Endodermal cell (in vitro differentiated cells): ENCODE measurements around the gene DEGS2. TPM values are rescaled to one million over a fixed set of nuclear protein-coding genes. Genes with fewer than 3 reads are reported as not detected.
A peak's percentile ranks its signal among the peaks of the same experiment; 100 is the strongest.

ENCODE experiments used
- DNase-seq: peaks from one replicate; pipeline ENCODE4 v3.0.0-alpha.2; 2017
- H3K27ac ChIP-seq: 2 replicates; pipeline ENCODE4 v1.5.1; 2013; ENCODE audit warnings: mild to moderate bottlenecking, low read depth, low read length, moderate library complexity
- H3K27me3 ChIP-seq: 2 replicates; pipeline ENCODE4 v1.6.1; 2013; ENCODE audit warnings: mild to moderate bottlenecking, low read length, moderate library complexity; ENCODE audit not compliant: insufficient read depth, control insufficient read depth, poor library complexity, severe bottlenecking
- H3K36me3 ChIP-seq: 2 replicates; pipeline ENCODE4 v1.7.0; 2013; ENCODE audit warnings: mild to moderate bottlenecking, low read length, moderate library complexity; ENCODE audit not compliant: control insufficient read depth, insufficient read depth
- H3K4me1 ChIP-seq: one replicate; pipeline ENCODE4 v1.7.0; 2013; ENCODE audit warnings: low read length; ENCODE audit not compliant: control insufficient read depth, insufficient read depth
- H3K4me3 ChIP-seq: 2 replicates; pipeline ENCODE4 v1.5.1; 2013; ENCODE audit warnings: mild to moderate bottlenecking, low read length, moderate library complexity
- H3K9ac ChIP-seq: 2 replicates; pipeline ENCODE4 v1.6.1; 2013; ENCODE audit warnings: mild to moderate bottlenecking, low read length, moderate library complexity; ENCODE audit not compliant: poor library complexity, severe bottlenecking; ENCODE audit errors: extremely low read depth
- H3K9me3 ChIP-seq: 2 replicates; pipeline ENCODE4 v1.6.1; 2013; ENCODE audit warnings: mild to moderate bottlenecking, low read length, moderate library complexity; ENCODE audit not compliant: control insufficient read depth
- H3K27ac Mint-ChIP-seq: 2 replicates; pipeline ENCODE4 v1.8.0; 2020; ENCODE audit warnings: mixed read lengths
- H3K27me3 Mint-ChIP-seq: 2 replicates; pipeline ENCODE4 v1.8.0; 2021; ENCODE audit warnings: mild to moderate bottlenecking, mixed read lengths; ENCODE audit not compliant: insufficient read depth
- H3K36me3 Mint-ChIP-seq: 2 replicates; pipeline ENCODE4 v1.8.0; 2020; ENCODE audit warnings: low read depth, mixed read lengths
- H3K4me1 Mint-ChIP-seq: 2 replicates; pipeline ENCODE4 v1.8.0; 2020; ENCODE audit warnings: mixed read lengths
- H3K4me3 Mint-ChIP-seq: 2 replicates; pipeline ENCODE4 v1.8.0; 2020; ENCODE audit warnings: mild to moderate bottlenecking, moderate library complexity, mixed read lengths
- H3K9me3 Mint-ChIP-seq: 2 replicates; pipeline ENCODE4 v1.8.0; 2020; ENCODE audit warnings: mild to moderate bottlenecking, mixed read lengths
- CTCF ChIP-seq: fragments of 200-600 bp; sonication (generic); conservative IDR thresholded peaks from 2 replicates; pipeline ENCODE4 v1.5.0; 2021; ENCODE audit warnings: antibody characterized with exemption, mild to moderate bottlenecking
- WGBS, 2 experiments: methylation state at CpG; one replicate each; pipeline versions ENCODE4 v1.1.5 to v1.1.7; 2013; ENCODE audit warnings: missing lambda C conversion rate in 2 of 2, mixed read lengths in 1 of 2; ENCODE audit not compliant: insufficient coverage in 1 of 2, insufficient read length in 1 of 2; 5-methylcytosine and 5-hydroxymethylcytosine counted together
- total RNA-seq, 2 donors: library from RNA; stranded (reverse); fragmentation: NEBNext Ultra II Directional in 1 of 2; extraction: Animal tissue kit (Norgen Biotek cat#: 25700) in 1 of 2; gene quantifications; 2 replicates in 1 of 2; 3 replicates in 1 of 2; pipeline ENCODE4 v1.2.1, GENCODE V29; 2021

The DEGS2 gene
- total RNA-seq, 2 donors from 2014 or later = 0.18 to 0.24 TPM

GRCh38 chr14:100135784-100136183, 23.7 kb downstream of the DEGS2 start:
- 86% methylated on average over 5 of the region's 5 CpGs; no CpG with 5 or more reads in 1 of the 2 experiments for WGBS, 2 experiments
- H3K4me1 Mint-ChIP-seq = peaks cover 13% of the 10 kb centered on the region
- peak; percentile 61 for DNase-seq
- no peaks in the 10 kb centered on the region for H3K27me3 Mint-ChIP-seq
- Histone ChIP-seq H3K9ac (no peak overlapping the region), H3K4me1 (peaks cover 7% of the 10 kb centered on the region), H3K36me3 (peaks cover 14% of the 10 kb centered on the region), H3K27ac (no peak overlapping the region), H3K27me3 (no peaks in the 10 kb centered on the region), H3K4me3 (no peak overlapping the region), H3K9me3 (no peaks in the 10 kb centered on the region)
- H3K4me3 Mint-ChIP-seq = no peak overlapping the region
- peak overlapping the region; percentile 44 for H3K27ac Mint-ChIP-seq
- no peaks in the 10 kb centered on the region for H3K9me3 Mint-ChIP-seq
- H3K36me3 Mint-ChIP-seq = peaks cover 9% of the 10 kb centered on the region
- peak; percentile 39 for TF ChIP-seq CTCF

DNA sequence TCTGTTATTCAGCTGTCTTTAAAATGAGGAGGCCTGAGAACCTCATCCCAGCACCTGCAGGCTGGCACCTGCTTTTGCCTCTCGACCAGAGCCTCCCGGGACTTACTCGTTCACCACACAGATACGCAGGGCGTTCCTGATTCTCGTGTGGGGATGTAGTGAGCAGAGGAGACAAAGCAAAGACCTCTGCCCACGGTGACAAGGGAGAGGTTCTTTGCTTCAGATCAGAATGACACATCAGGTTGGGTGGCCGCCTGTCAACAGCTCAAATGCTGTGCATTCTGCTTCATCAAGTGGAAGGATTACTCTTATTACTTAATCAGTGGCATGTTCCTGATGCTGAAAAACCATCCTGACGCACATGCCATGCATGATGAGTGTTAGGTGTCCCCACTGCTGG, 24.4 kb downstream of the DEGS2 start:
- Mint-ChIP-seq H3K27ac (no peak overlapping the region), H3K4me3 (no peak overlapping the region), H3K9me3 (no peaks in the 10 kb centered on the region), H3K4me1 (peaks cover 9% of the 10 kb centered on the region), H3K27me3 (no peaks in the 10 kb centered on the region), H3K36me3 (peaks cover 9% of the 10 kb centered on the region)
- TF ChIP-seq CTCF = no peak
- H3K9ac ChIP-seq = no peak overlapping the region
- H3K9me3 ChIP-seq = no peaks in the 10 kb centered on the region
- WGBS, 2 experiments = 95% methylated on average over 9 of the region's 9 CpGs
- peaks cover 9% of the 10 kb centered on the region for H3K4me1 ChIP-seq
- no peak overlapping the region for H3K27ac ChIP-seq
- peaks cover 14% of the 10 kb centered on the region for H3K36me3 ChIP-seq
- no peak for DNase-seq
- H3K4me3 ChIP-seq = no peak overlapping the region
- H3K27me3 ChIP-seq = no peaks in the 10 kb centered on the region

- H3K36me3 Mint-ChIP-seq = peaks cover 11% of the 10 kb centered on the region
- DNase-seq = no peak
- no peak overlapping the region for H3K4me3 ChIP-seq
- 91 to 92% methylated on average over 7 to 8 of the region's 8 CpGs for WGBS, 2 experiments
- H3K27me3 ChIP-seq = no peaks in the 10 kb centered on the region
- no peaks in the 10 kb centered on the region for H3K27me3 Mint-ChIP-seq
- H3K4me1 Mint-ChIP-seq = peaks cover 9% of the 10 kb centered on the region
- no peak overlapping the region for H3K4me3 Mint-ChIP-seq
- H3K4me1 ChIP-seq = peaks cover 9% of the 10 kb centered on the region
- no peak overlapping the region for H3K27ac ChIP-seq
- no peaks in the 10 kb centered on the region for H3K9me3 Mint-ChIP-seq
- no peak overlapping the region for H3K9ac ChIP-seq
- H3K36me3 ChIP-seq = peaks cover 14% of the 10 kb centered on the region
- H3K9me3 ChIP-seq = no peaks in the 10 kb centered on the region
- H3K27ac Mint-ChIP-seq = no peak overlapping the region
- no peak for TF ChIP-seq CTCF
Measured at GRCh38 chr14:100134586-100134985, 24.9 kb downstream of the DEGS2 start.
